Esophagus squamous epithelium (tissue), 4 donors: Measurements from ENCODE around the gene DROSHA.

Source experiments
- CTCF ChIP-seq, 6 experiments: fragments of 450-650 bp in 4 of 6; fragments of 200-600 bp in 2 of 6; sonication (generic) in 2 of 6; IDR thresholded peaks; one replicate each; pipeline ENCODE4 v1.5.1; 2016 to 2019; ENCODE audit warnings: antibody characterized with exemption in 6 of 6, mild to moderate bottlenecking in 4 of 6, moderate library complexity in 4 of 6
- POLR2A ChIP-seq, 4 donors: fragments of 450-650 bp; IDR thresholded peaks; one replicate each; pipeline ENCODE4 v1.6.1; 2017; ENCODE audit warnings: antibody characterized with exemption in 4 of 4, mild to moderate bottlenecking in 4 of 4, moderate library complexity in 3 of 4

GRCh38 chr5:31449174-31449573, 82.7 kb downstream of the DROSHA start:
- TF ChIP-seq POLR2A (IDR thresholded peaks at IDR 0.05) (no peak), CTCF (IDR thresholded peaks at IDR 0.05) (no peak)
